Vagina (tissue), 2 donors: ENCODE measurements around the gene BMERB1. TPM values are rescaled to one million over a fixed set of nuclear protein-coding genes. Genes with fewer than 3 reads are reported as not detected.
"Not testable (repeated sequence)": the region's sequence is repeated elsewhere in the genome, so short reads cannot be mapped to it uniquely, and the experiment has no call there.

ENCODE experiments used
- DNase-seq, 2 donors: peaks; one replicate each; pipeline ENCODE4 v3.0.0-alpha.2; 2017; ENCODE audit errors: extremely low spot score in 2 of 2
- H3K27ac ChIP-seq: fragments of 200-600 bp; sonication (generic); one replicate; pipeline ENCODE4 v1.5.1; 2019
- H3K27me3 ChIP-seq: fragments of 200-600 bp; sonication (generic); one replicate; pipeline ENCODE4 v1.5.1; 2019
- H3K36me3 ChIP-seq, 2 donors: fragments of 200-600 bp; sonication (generic); one replicate each; pipeline ENCODE4 v1.5.1; 2017 to 2019
- H3K4me1 ChIP-seq: fragments of 200-600 bp; sonication (generic); one replicate; pipeline ENCODE4 v1.5.1; 2019
- H3K4me3 ChIP-seq, 2 donors: fragments of 200-600 bp; sonication (generic); 1 replicate in 1 of 2; 2 replicates in 1 of 2; pipeline ENCODE4 v1.5.1; 2016 to 2019
- H3K9me3 ChIP-seq: fragments of 200-600 bp; sonication (generic); one replicate; pipeline ENCODE4 v1.5.1; 2019
- CTCF ChIP-seq, 3 experiments: fragments of 450-650 bp in 2 of 3; fragments of 200-600 bp in 1 of 3; sonication (generic) in 1 of 3; IDR thresholded peaks; one replicate each; pipeline ENCODE4 v1.5.1; 2017 to 2019; ENCODE audit warnings: antibody characterized with exemption in 3 of 3, mild to moderate bottlenecking in 2 of 3, moderate library complexity in 2 of 3
- POLR2A ChIP-seq, 2 donors: fragments of 450-650 bp; IDR thresholded peaks; one replicate each; pipeline ENCODE4 v1.6.1; 2017; ENCODE audit warnings: antibody characterized with exemption in 2 of 2, mild to moderate bottlenecking in 2 of 2, moderate library complexity in 2 of 2
- POLR2AphosphoS5 ChIP-seq, 2 donors: sonication (generic); formaldehyde crosslinking; IDR thresholded peaks; one replicate each; pipeline ENCODE4 v1.9.0; 2017; ENCODE audit warnings: antibody characterized with exemption in 2 of 2, mild to moderate bottlenecking in 2 of 2, low read depth in 1 of 2; ENCODE audit not compliant: insufficient read depth in 1 of 2
- intact Hi-C: fragments of 100-400 bp; cut with DNase I; formaldehyde crosslinking; loops from one replicate; pipeline ENCODE4 v1.15.1; 2023
- total RNA-seq: library from RNA; depleted of rRNA; stranded (reverse); fragments of >200 nt; gene quantifications from one replicate; pipeline ENCODE4 v1.2.3, GENCODE V29; 2016

The BMERB1 gene
- total RNA-seq, 1 donor from 2014 or later, result 46.9 TPM

DNA sequence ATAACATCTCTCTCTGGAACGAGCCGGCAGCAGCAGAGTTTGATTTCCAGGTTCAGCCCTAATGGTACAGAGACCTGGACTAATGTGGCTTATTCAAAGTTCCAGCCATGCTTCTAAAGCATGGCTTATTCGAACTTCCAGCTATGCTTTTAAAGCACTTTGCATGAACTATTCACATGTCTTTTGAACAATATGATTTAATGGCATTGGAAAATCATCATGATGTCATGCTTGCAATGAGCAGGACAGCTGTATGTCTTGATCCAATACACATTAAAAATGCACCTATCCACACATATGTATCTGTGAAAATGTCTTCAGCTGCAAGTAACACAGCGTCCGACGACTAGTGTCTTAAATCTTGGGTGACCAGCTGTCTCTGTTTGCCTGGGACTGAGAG lies 122.9 kb downstream of the BMERB1 start:
- intact Hi-C loops, result no loop called here
- Histone ChIP-seq H3K4me1 (no peaks in the 10 kb centered on the region), H3K4me3 (no peak overlapping the region), H3K27me3 (no peaks in the 10 kb centered on the region), H3K9me3 (no peaks in the 10 kb centered on the region), H3K27ac (no peak overlapping the region), H3K36me3 (no peaks in the 10 kb centered on the region)
- DNase-seq, result no peak
- TF ChIP-seq CTCF (IDR thresholded peaks at IDR 0.05), result no peak

- H3K9me3 ChIP-seq, result no peaks in the 10 kb centered on the region
- intact Hi-C loops, result no loop called here
- no peaks in the 10 kb centered on the region for H3K4me1 ChIP-seq
- no peak overlapping the region for H3K27ac ChIP-seq
- H3K27me3 ChIP-seq, result no peaks in the 10 kb centered on the region
- no peaks in the 10 kb centered on the region for H3K36me3 ChIP-seq
- H3K4me3 ChIP-seq, result no peak overlapping the region
- TF ChIP-seq POLR2A (IDR thresholded peaks at IDR 0.05), result no peak
- no peak for TF ChIP-seq CTCF (IDR thresholded peaks at IDR 0.05)
- TF ChIP-seq POLR2AphosphoS5 (IDR thresholded peaks at IDR 0.05; ENCODE audit: insufficient read depth in 1 of 2, low read depth in 1 of 2), result no peak
- no peak for DNase-seq
Observed at GRCh38 chr16:15559176-15559575, 124.8 kb downstream of the BMERB1 start.

DNA sequence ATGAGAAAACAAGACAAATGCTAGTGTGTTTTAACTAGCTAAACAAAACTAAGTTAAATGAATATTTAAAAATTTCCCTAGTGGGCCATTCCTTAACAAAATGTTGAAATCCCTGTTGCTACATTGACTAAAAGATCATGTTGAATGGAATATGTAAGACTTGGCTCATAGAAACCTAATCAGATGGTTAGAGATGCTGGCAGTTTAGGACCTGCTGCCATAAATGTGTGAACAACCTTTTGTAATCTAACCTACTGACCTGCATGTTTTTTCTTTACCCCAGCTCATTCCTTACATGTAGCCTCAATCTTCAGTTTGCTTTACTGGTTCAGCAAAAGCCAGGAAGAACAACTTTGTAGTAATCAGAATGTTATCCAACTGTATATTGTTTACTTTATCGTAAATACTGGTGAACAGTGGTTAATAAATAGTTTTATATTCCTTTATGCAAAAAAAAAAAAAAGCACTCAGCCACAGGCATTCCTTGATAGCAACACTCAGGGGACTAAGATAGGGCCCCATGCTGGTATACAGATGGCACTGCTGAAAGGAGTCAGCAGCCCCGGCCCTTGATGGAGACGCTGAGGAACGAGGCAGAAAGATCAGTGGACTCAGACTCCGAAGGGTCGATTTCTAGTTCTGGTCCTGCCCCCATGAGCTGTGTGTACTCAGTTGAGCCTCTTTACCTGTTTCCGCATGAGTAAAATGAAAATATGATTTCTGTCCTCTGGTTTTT lies 130.4 kb downstream of the BMERB1 start:
- H3K36me3 ChIP-seq, result peaks cover 0 to 9% of the 10 kb centered on the region in 2 donors
- intact Hi-C loops, result no loop called here

GRCh38 chr16:15566095-15566494 lies 131.7 kb downstream of the BMERB1 start:
- Histone ChIP-seq H3K36me3 (peaks cover 0 to 9% of the 10 kb centered on the region in 2 donors), H3K27ac (no peak overlapping the region), H3K9me3 (no peaks in the 10 kb centered on the region), H3K27me3 (no peaks in the 10 kb centered on the region), H3K4me1 (no peaks in the 10 kb centered on the region), H3K4me3 (no peak overlapping the region)
- TF ChIP-seq POLR2AphosphoS5 (IDR thresholded peaks at IDR 0.05; ENCODE audit: insufficient read depth in 1 of 2, low read depth in 1 of 2) (no peak), POLR2A (IDR thresholded peaks at IDR 0.05) (no peak)
- intact Hi-C loops, result no loop called here
- DNase-seq, result no peak

More for the DNA sequence above, 130.4 kb downstream of the BMERB1 start:
- Histone ChIP-seq H3K27me3 (no peaks in the 10 kb centered on the region), H3K9me3 (no peaks in the 10 kb centered on the region), H3K4me1 (no peaks in the 10 kb centered on the region), H3K27ac (no peak overlapping the region), H3K4me3 (no peak overlapping the region)
- DNase-seq, result no peak
- no peak for TF ChIP-seq CTCF (IDR thresholded peaks at IDR 0.05)
- TF ChIP-seq POLR2AphosphoS5 (IDR thresholded peaks at IDR 0.05; ENCODE audit: insufficient read depth in 1 of 2, low read depth in 1 of 2), result no peak
- TF ChIP-seq POLR2A (IDR thresholded peaks at IDR 0.05), result no peak

- intact Hi-C loops, result no loop called here
- TF ChIP-seq POLR2AphosphoS5 (IDR thresholded peaks at IDR 0.05; ENCODE audit: insufficient read depth in 1 of 2, low read depth in 1 of 2), result no peak
- no peak for TF ChIP-seq POLR2A (IDR thresholded peaks at IDR 0.05)
- TF ChIP-seq CTCF (IDR thresholded peaks at IDR 0.05), result no peak
- H3K4me3 ChIP-seq, result no peak overlapping the region
- peaks cover 15% of the 10 kb centered on the region for H3K4me1 ChIP-seq
- no peak for DNase-seq
- no peaks in the 10 kb centered on the region for H3K27me3 ChIP-seq
- no peak overlapping the region for H3K27ac ChIP-seq
- peaks cover 0 to 9% of the 10 kb centered on the region in 2 donors for H3K36me3 ChIP-seq
- H3K9me3 ChIP-seq, result no peaks in the 10 kb centered on the region
Observed at GRCh38 chr16:15567823-15568222, 133.4 kb downstream of the BMERB1 start.

DNA sequence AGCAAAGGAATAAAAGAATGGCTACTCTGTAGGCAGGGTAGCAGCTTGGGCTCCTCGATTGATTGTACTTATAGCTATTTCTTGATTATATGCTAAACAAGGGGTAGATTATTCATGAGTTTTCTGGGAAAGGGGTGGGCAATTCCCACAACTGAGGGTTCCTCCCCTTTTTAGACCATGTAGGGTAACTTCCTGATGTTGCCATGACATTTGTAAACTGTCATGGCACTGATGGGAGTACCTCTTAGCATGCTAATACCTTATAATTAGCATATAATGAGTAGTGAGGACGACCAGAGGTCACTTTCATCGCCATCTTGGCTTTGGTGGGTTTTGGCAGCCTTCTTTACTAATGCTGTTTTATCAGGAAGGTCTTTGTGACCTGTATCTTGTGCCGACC lies 136.3 kb downstream of the BMERB1 start:
- not testable (repeated sequence) for H3K27ac ChIP-seq, H3K9me3 ChIP-seq, H3K4me3 ChIP-seq, H3K27me3 ChIP-seq, DNase-seq, H3K36me3 ChIP-seq
- H3K4me1 ChIP-seq, result peaks cover 25% of the 10 kb centered on the region
- intact Hi-C loops, result loop anchor here (10.0 kb wide), 1 partner anchor 56 kb away; no protein-coding TSS in a partner anchor
